Activated CD4-positive, alpha-beta T cell treated with anti-CD3 and anti-CD28 coated beads for 48 hours (primary cell): Measurements from ENCODE around the gene FGF22.
"Not testable (repeated sequence)": the region's sequence is repeated elsewhere in the genome, so short reads cannot be mapped to it uniquely, and the experiment has no call there.

Source experiments
- DNase-seq: peaks from one replicate; pipeline ENCODE4 v3.0.0-alpha.2; 2020

The FGF22 gene

DNA sequence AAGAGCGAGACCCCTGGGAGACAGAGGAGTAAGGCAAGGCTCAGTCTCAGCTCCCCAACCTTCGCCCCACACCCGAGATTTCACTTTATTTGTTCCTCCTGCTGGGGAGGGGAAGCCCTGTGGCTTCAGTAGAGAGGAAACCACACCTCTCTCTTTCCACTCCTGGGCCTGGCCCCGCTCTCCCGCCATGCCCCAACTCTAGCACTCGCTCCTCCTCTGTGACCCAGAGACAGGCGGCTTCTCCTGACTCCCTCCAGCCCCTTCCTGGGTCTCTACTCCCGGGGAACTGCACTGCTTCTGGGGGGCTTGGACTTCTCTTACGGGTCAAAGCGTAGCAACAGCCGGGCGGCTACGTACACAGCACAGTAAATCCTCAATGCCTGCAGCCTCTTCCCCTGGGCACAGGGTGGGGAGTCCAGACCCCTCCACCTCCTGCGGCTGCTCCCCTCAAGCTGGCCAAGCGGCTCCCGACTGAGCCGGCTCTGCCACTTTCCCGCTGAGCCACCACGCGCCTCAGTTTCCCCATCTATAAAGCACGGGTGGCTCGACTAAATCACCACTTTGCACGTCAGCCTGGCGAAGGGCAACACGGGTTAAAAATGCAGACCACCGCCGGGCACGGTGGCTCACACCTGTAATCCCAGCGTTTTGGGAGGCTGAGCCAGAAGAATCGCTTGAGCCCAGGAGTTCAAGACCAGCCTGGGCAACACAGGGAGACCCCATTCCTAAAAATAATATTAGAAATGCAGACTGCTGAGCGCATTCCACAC is 21.9 kb downstream of the FGF22 start:
- DNase-seq = peak; percentile 76

- DNase-seq = peak; percentile 80
Observed at GRCh38 chr19:662207-662961, 22.7 kb downstream of the FGF22 start.

DNA sequence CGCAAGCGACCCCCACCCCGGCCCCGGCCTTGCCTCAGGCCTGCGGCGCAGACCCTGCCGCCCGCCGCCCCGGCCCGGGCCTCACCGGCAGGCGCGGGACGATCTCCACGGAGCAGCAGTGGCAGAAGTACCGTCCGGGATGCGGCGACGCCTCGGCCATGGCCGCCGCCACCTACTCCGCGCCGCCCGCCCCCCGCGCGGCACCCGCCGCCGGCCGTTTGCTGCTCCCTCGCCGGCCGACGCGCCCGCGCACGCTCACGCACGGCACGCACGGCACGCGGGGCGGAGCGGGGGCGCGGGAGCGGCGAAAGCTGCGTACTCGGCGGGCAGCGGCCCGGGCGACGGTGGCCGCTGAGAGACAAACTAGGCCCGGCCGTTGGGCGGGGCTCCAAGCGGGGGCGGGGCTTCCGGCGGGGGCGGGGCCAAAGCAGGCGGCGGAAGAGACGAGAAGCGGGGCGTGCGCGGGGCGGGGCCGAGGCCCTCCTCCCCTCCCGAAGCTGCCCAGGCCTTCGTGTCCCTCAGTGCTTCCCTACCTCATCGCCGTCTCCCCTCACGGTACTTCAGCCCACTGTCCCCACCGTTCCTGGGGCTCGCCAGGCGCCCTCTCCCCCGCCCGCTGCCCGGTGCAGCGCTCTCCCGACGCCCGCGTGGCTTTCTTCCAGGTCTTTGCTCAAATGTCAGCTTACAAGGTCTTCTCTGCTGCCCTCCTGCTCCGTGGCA is 23.4 kb downstream of the FGF22 start, which contains the start of gene RNF126:
RNF126 (minus strand) TSS at position 253 of the 720 bp plus-strand sequence; CDS start at position 160, 93 bp downstream.
- DNase-seq = peak; percentile 93

DNA sequence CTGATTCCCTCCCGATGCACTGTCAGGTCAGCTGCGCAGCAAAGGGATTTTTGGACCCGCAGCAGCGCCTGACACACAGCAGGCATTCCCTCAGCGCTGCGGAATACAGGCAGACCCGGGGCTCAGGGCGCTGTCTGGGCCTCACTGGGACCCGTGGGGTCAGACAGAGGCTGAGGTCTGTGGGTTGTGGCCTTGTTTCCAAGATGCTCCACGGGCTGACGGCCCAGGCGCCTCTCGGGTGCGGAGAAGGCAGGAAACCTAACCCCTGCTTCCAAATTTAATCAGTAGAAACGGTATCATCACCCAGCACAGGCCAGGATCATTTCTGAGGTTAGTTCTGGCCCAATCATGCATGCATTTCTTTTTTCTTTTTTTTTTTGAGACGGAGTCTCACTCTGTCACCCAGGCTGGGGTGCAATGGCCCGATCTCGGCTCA is 24.0 kb downstream of the FGF22 start:
- peak; percentile 22 for DNase-seq

GRCh38 chr19:664913-665443 is 25.3 kb downstream of the FGF22 start:
- DNase-seq = peak; percentile 90

GRCh38 chr19:666985-667573 is 27.4 kb downstream of the FGF22 start:
- DNase-seq = not testable (repeated sequence)

DNA sequence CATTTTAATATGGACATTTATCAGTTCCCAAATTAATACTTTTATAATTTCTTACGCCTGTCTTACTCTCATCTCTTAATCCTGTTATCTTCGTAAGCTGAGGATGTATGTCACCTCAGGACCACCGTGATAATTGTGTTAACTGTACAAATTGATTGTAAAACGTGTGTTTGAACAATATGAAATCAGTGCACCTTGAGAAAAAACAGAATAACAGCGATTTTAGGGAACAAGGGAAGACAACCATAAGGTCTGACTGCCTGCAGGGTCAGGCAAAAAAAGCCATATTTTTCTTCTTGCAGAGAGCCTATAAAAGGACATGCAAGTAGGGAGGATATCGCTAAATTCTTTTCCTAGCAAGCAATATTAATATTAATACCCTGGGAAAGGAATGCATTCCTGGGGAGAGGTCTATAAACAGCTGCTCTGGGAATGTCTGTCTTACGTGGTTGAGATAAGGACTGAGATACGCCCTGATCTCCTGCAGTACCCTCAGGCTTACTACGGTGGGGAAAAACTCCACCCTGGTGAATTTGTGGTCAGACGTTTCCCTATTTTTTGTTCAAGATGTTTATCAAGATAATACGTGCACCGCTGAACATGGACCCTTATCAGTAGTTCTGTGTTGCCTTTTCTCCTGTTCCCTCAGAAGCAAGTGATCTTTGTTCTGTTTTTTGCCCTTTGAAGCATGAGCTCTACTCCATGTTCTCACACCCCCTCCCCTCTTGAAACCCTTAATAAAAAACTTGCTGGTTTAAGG is 29.2 kb downstream of the FGF22 start:
- not testable (repeated sequence) for DNase-seq

- peak; percentile 49 for DNase-seq
Observed at GRCh38 chr19:670609-671075, 31.0 kb downstream of the FGF22 start.

DNA sequence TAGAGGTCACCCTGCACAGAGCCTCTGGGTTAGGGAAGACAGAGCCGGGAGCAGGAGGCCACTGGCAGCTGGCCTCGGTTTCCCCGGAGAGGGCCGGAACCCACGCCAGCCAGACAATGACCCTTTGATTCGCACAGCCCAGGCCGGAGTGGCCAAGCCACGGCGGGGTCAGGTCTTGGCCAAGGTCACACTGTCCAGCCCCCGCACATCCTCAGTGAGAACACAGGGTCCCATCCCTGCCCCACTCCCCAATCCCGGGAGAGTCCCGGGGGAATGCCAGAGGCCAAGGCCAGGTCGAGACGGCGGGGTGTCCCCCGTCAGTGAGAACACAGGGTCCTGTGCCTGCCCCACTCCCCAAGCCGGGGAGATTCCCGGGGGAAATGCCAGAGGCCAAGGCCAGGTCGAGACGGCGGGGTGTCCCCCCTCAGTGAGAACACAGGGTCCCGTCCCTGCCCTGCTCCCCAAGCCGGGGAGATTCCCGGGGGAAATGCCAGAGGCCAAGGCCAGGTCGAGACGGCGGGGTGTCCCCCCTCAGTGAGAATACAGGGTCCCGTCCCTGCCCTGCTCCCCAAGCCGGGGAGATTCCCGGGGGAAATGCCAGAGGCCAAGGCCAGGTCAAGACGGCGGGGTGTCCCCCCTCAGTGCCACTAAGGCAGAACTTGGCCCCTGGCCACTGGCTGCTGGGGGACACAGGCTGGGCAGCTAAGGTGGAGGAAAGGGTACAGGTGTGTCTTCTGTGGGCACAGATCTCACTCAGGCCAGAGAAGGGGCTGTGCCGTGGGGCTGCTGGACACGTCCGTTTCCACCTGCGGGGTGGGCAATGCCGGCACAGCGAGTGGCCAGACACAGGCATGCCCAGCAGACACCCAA is 34.8 kb downstream of the FGF22 start:
- DNase-seq = no peak

GRCh38 chr19:676007-676338 is 36.3 kb downstream of the FGF22 start:
- no peak for DNase-seq

DNA sequence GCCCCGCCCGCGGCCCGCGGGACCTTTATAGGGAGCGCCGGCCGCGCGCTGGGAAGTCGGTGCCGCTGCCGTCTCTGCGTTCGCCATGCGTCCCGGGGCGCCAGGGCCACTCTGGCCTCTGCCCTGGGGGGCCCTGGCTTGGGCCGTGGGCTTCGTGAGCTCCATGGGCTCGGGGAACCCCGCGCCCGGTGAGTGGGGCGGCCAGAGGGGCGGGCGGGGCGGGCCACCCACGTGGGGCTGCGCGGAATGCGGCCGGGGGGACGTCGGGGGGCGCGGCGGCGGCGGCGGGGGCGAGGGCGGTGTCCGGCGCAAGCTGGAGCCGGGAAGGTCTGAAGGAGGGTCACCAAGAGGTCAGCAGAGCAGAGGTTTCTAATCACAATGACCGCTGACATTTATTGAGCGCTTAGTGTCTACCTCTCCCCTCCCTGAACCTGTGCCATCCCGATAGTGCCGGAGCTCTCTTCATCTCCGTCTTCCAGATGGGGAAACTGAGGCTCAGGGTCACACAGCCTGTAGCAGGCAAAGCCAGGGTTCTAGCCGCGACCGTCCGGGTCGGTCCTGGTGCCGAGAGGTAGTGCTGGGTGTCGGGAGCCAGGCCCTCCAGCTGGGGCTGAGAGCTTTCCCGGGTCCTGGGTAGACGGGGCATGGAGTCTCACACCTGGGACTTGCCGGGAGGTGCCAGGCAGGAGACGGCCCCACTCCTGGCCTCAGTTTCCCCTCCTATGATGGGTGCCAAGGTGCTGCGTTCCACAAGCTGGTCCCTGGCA is 36.8 kb downstream of the FGF22 start, which contains the start of gene FSTL3:
FSTL3 (plus strand) TSS at position 54 of the 767 bp plus-strand sequence; CDS start at position 86, 32 bp downstream.
- no peak for DNase-seq

DNA sequence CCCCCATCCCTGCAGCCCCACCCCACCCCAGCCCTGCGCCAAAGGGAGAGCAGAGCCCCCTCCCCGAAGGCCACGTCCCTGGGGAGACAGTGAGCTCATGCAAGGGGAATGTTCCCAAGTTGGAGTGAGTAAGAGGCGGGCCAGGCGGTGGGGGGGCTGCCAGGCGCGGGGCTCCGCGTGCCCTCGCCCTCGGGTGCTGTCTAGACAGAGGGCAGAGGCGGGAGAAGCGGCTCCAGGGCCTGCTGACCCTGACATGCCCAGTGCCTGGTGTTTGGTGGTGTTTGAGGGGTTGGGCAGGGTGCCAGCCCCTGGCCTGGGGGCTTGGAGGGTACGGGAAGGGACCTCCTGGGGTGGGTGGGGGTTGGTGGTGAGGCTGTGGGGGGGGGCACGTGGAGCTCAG is 37.5 kb downstream of the FGF22 start:
- no peak for DNase-seq

DNA sequence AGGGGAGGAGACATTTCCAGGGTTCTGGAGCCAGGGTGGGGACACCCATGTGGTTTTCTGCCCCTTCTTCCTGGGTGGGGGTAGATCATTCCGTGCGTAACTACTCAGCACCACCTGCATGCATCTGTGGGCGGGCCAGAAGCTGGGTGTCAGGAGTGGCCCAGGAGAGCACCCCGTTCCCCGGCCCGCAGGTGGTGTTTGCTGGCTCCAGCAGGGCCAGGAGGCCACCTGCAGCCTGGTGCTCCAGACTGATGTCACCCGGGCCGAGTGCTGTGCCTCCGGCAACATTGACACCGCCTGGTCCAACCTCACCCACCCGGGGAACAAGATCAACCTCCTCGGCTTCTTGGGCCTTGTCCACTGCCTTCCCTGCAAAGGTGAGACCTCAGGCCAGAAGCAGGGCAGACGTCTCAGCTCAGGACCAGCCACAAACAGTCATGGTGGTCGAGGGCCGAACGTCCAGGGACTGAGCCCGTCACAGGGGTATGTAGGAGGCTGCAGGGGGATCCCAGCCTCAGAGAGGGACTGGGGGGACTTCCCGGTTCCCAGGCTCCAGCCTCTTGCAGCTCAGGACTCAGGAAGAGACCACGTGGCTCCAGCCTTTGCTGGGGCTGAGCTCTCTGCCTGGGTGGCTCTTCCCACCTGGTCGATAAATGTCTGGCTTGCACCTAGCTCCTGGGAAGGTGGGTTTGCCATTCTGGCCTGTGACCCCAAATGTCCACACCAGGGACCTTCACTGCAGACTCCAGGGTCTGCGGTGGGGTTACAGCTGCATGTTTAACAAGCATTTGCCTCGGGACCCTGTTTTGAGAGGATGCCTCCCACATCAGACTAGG is 38.1 kb downstream of the FGF22 start:
- DNase-seq = no peak

DNA sequence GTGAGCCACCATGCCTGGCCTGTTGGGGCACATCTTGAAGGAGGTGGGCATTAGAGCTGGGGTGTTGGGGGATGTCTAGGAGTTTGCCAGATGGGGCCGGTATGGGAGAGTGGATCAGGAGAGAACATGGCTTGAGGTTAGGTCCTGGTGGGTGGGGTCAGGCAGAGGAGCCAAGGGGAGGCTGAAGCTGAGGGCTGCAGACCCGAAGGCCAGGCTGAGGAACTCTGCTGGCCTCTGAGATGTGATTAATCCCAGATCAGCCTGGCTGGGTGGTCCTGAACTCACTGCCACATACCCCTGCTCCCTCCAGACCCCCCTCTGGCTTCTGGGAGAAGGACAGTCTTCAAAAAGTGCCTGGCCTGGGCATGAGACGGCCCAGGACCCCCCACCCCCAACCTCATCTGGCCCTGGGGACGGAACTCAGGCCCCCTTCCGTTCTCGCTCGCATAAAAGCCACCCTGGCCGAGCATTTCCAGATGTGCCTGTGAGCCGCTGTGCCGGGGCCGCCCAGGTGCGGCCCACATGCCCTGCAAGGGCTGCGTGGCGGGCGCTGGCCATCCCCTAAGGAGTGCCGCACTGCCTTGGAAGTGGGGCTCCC is 39.2 kb downstream of the FGF22 start:
- no peak for DNase-seq

GRCh38 chr19:679418-680286 is 40.0 kb downstream of the FGF22 start:
- DNase-seq = peak; percentile 52

GRCh38 chr19:680287-681028 is 40.8 kb downstream of the FGF22 start:
- DNase-seq = peak; percentile 100
